GM18517 (cell line): ENCODE results near the gene HIF3A.

Experiments
- ATAC-seq: cut with Tn5 transposase; IDR thresholded peaks from one replicate; pipeline ENCODE4 v1.9.1; 2021; ENCODE audit warnings: mild to moderate bottlenecking, moderate library complexity; ENCODE audit not compliant: unreplicated experiment

HIF3A gene

DNA sequence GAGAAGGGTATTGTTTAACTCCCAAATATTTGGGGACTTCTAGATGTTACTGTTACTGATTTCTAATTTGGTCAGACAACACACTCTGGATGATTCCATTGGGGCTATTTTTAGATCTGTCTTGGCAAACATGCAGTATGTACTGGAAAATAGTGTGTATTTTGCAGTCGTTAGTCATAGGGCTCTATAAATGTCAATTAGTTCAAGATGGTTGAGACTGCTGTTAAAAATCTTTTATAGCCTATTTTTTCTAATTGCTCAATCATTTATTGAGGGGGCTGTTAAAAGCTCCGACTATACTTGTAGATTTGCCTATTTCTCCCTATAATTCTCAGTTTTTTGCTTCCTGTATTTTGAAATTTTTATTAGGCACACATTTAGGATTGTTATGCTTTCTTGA lies 81.4 kb downstream of the HIF3A start:
- ATAC-seq = no peak

- no peak for ATAC-seq
Measured at GRCh38 chr19:46380690-46381089, 83.8 kb downstream of the HIF3A start.

- no peak for ATAC-seq
Measured at GRCh38 chr19:46381346-46381745, 84.5 kb downstream of the HIF3A start.

- ATAC-seq = no peak
Measured at GRCh38 chr19:46381756-46382345, 85.0 kb downstream of the HIF3A start.

DNA sequence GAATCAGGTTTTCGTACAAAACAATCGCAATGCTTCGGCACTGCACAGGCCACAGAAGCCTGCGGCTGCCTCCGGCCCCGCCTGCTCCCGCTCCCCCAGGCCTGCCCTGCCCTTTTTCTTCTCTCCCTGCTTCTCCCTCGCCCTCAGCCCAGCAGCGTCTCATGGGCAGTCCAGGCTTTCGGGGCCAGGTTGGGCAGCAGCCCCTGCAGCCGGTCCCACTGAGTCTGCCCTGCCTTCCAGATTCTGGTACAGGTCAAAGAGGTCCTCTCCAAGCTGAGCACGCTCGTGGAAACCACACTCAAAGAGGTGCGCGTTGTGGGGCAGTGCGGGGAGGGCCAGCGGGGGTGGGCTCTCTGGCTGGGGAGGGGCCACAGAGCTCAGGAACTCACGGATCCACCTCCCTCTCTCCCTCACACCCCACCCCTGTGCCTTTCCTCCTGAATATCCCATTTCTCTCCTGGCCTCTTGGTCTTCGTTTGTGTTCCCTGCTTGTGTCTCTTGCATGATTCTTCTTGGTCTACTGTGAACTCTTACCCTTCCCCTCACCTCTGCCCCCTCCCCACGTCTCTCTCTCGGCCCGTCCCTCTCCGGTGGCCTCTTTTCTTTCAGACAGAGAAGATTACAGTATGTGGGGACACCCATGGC lies 86.5 kb downstream of the HIF3A start:
- no peak for ATAC-seq

GRCh38 chr19:46383846-46384245 lies 87.0 kb downstream of the HIF3A start:
- no peak for ATAC-seq

- no peak for ATAC-seq
Measured at GRCh38 chr19:46384396-46384795, 87.6 kb downstream of the HIF3A start.

- ATAC-seq = no peak
Measured at GRCh38 chr19:46385636-46386035, 88.8 kb downstream of the HIF3A start.

DNA sequence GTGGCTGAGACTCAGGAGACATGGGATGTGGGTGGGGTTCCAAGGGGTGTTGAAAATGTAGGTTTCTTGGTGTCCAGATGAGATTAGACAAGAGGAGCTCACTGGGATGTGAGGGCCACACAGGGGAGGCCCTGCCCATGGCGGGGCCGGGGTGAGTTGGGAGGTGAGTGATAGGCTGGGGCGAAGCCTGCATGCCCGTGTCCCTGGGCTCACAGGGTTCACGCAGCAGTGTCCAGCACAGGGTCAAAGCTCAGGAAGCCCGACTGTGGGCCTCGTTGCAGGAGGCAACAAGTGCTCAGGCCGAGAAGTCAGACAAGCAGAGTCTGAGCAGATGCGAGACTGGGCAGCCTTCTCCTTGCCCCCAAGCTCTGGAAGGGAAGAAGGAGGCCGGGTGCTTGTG lies 89.3 kb downstream of the HIF3A start:
- no peak for ATAC-seq

GRCh38 chr19:46386996-46387712 lies 90.3 kb downstream of the HIF3A start:
- no peak for ATAC-seq

DNA sequence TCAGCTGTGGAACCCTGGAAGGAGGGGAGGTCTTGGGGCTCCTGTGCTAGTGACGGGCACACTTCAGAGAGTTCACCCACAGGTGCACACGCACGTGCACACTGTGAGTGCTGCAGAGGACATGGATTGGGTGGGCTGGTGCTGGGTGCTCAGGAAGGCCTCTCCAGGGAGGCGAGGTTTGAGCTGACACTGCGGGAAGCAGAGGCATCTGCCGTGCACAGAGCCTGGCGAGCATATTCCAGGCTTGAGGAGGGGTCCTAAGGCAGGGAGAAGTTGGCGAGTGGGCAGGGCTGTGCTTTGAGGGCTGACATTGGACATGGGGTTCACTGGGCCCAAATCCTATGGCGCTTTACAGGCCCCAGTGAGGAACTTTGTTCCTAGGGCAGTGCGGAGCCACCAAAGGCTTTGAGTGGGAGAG lies 90.9 kb downstream of the HIF3A start:
- no peak for ATAC-seq

- no peak for ATAC-seq
Measured at GRCh38 chr19:46388311-46389095, 91.7 kb downstream of the HIF3A start.

- ATAC-seq = no peak
Measured at GRCh38 chr19:46390121-46390858, 93.4 kb downstream of the HIF3A start.

DNA sequence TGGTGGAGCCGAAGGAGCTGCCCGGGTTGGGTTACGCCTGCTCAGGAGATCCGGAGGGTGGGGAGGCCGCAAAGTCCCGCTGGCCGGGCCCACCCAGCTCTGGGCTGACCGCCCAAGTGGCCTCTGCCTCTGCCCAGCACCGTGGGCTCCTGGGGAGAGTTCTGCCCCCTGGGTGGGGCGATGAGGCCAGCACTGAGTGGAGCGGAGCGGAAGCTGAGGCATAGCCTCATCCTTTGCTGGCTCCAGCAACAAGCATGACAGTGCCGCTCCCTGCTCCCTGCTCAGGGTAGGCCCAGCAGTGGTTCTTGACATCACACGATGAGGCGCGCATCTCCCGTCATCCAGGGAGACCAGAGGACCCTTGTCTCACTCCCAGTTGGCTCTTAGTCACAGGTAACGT lies 94.0 kb downstream of the HIF3A start:
- no peak for ATAC-seq

DNA sequence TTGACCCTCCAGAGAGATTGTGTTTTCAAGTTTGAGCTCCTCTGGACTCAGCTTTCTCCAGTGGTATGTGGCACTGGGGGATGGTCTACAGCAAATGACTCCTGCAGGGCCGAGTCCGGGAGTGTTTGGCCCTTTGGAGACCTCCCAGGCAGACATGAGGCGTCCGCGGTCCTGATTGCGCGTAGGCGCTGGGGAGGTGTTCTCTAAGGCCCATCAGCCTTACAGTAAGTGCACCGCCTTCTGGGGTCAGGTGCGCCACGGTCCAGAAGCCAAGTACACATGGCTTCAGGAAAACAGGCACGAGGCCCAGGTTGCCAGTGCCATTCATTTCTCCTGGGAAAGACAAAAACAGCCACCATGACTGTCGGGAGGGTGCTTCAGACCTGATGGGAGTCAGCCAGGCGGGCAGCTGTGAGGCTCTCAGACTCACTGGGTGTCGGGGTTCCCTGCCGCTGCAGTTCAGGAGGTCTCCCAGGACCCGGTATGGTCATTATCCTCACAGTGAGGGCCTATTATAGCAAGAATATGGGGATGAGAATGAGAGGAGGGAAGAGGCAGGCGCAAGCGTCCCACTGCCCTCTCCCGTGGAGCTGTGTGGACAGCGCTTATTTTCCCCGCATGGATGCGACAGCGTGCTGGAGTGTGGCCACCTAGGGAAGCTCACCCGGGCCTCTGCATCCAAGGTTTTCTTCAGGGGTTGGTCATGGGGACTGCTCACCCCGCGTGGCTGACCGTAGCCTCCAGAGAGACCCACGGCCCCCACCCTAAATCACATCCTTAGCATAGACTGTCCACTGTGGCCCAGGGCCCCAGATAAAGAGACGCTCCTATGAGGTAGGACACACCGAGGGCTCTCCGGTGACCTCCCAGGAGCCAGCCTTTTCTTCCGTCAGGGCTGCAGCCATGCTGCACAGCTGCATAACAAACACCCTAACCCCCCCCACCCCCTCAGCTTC lies 94.7 kb downstream of the HIF3A start:
- ATAC-seq = no peak

DNA sequence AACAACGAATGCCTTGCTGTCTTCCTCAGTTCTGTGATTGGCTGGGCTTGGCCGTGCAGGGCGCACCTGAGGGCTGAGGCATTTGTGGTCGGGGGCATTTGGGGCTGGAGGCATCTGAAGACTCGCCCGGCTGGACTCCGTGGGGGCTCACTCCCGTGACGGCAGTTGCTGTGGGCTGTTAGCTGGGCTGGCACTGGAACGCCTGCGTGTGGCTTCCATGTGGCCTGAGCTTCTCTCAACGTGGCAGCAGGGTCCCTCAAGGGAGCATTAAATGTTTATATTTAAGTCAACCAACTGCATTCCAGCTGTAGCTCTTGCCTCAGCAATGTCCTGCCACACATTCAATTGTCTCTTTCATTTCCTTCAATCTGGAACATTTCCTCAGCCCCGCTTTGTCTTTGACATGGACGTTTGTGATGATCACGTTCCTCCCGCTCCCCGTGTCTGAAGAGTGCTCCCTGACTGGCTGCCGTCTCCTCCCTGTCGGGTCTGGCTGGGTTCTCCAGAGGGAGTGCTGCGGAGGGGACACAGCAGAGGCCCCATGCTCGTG lies 95.5 kb downstream of the HIF3A start:
- no peak for ATAC-seq

GRCh38 chr19:46392837-46393236 lies 96.0 kb downstream of the HIF3A start:
- ATAC-seq = no peak
